DMS 273 (cell line): ENCODE measurements around the gene TM2D3.
A peak's percentile ranks its signal among the peaks of the same experiment; 100 is the strongest.
"Not testable (repeated sequence)": the region's sequence is repeated elsewhere in the genome, so short reads cannot be mapped to it uniquely, and the experiment has no call there.

ENCODE experiments used
- DNase-seq: peaks from one replicate; lab custom pipeline; 2025; ENCODE audit not compliant: unreplicated experiment; lab: John Stamatoyannopoulos, UW

Gene TM2D3

DNA sequence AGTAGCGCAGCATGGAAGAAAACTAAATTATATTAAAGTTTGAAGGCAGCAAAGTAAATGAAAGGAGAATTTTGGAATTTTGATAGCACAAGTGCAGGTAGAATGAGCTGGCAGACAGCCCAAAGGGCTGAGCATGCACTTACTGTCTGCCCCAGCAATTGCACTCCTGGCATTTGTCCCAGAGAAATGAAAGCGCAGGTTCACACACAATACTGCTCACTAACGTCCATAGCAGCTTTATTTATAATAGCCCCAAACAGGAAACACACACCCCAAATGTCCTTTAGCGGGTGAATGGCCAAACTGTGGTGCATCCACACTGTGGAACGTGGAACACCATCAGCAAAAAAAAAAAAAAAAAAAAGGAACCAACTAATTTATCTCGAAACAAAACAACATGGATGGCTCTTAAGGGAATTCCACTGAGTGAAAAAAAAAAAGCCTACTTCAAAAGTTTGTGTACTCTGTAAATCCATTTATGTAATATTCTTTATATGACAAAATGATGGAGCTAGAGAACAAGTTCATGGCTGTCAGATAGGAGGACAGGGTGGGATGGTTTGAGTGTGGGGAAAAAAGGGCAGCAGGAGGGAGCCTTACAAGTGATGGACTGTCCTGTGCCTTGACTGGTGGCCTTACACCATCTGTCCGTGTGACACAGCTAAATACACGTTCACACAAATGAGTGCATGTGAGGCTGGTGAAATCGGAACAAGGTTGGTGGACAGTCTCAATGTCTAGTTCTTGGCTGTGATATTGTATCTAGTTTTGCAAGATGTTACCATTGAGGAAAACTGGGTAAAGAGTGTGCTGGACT lies 6.0 kb upstream of the TM2D3 start:
- peak; percentile 55 for DNase-seq

GRCh38 chr15:101657171-101657570 lies 5.0 kb upstream of the TM2D3 start:
- no peak for DNase-seq

GRCh38 chr15:101654624-101655337 lies 2.6 kb upstream of the TM2D3 start:
- DNase-seq, result not testable (repeated sequence)

GRCh38 chr15:101654171-101654570 lies 2.0 kb upstream of the TM2D3 start:
- DNase-seq, result no peak

DNA sequence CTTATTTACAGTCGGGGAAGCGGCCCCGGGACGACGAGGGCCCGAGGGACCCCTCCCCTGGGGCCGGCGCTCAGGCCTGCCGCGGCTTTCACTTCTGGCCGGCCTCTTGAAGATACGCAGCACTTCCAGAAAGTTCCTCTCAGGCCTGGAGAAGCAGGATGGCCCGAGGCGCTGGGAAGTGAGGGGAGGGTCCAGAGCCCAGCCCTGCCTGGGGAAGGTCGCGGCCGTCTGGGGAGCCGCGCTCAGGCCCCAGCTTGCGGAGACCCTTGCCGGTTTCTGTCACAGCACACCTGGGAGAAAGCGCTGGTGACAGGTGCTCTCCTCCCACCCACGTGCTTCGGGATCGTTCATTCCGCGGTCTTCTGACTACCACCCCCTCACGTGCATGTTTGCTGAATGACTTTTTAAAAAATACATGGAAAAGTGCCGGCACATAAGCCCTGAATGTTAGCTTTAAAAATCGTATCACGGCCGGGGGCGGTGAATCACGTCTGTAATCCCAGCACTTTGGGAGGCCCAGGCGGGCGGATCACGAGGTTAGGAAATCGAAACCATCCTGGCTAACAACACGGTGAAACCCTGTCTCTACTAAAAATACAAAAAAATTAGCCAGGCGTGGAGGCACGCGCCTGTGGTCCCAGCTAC lies 727 bp upstream of the TM2D3 start:
- no peak for DNase-seq

- peak; percentile 67 for DNase-seq
Measured at GRCh38 chr15:101651554-101652097, 555 bp downstream of the TM2D3 start.

DNA sequence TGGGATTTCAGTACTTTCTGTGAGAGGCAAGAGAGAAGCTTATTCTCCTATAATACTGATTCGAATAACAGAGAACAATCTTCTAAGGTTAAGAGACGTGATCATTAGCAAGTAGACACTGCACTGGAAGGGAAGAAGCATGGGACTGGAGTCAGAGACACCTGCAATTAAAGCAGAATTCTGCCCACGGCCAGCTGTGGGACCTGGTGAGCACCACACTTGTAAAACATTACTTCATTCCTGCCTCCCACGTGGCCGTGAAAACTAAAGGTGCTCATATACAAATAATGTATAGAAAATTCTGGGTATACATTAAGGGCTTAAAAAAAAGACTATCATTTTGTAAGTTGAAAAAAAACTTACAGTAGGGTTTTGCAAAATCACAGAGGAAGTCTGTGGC lies 2.0 kb downstream of the TM2D3 start:
- no peak for DNase-seq

GRCh38 chr15:101648356-101648755 lies 3.8 kb downstream of the TM2D3 start:
- no peak for DNase-seq

- peak; percentile 35 for DNase-seq
Measured at GRCh38 chr15:101647251-101647650, 4.9 kb downstream of the TM2D3 start.

DNA sequence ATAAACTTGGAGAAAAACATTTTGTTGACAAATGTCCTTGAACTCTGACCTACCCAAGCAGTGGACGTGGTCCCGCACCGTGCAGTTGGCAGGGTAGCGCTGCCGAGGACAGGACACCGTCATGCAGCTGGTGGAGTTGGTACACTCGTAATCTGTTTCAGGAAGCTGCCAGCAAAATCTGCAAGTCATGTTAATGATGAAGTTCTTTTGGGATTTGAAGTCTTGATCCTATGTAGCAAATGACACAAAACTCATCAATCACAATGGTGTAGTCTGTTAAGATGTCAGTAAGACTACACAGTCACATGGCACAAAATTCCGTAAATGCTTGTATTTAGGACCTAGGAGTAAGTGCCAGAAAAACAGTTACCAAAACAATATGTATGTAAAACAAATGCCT lies 5.5 kb downstream of the TM2D3 start:
- no peak for DNase-seq

DNA sequence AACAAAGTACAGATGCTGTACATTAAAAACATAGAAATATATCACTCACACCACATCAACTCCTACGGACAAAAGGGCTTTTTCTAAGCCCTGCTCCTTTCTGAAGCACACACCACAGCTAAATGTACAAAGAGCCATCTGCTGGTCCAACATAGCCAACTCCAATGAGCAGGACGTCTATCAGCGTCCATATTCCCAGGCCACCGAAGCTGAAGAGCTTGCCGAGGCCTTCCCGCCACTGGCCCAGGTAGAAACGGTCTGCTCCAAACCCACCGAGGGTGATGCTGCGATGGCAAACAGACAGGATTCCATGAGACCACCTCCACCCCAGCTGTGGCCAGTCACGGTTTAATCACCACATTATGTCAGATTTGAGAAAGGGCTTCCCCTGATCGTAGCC lies 9.8 kb downstream of the TM2D3 start:
- DNase-seq, result no peak

GRCh38 chr15:101641894-101642293 lies 10.3 kb downstream of the TM2D3 start:
- DNase-seq, result no peak

- DNase-seq, result peak; percentile 58
Measured at GRCh38 chr15:101641129-101641764, 10.9 kb downstream of the TM2D3 start.

- DNase-seq, result no peak
Measured at GRCh38 chr15:101639667-101640066, 12.5 kb downstream of the TM2D3 start.

DNA sequence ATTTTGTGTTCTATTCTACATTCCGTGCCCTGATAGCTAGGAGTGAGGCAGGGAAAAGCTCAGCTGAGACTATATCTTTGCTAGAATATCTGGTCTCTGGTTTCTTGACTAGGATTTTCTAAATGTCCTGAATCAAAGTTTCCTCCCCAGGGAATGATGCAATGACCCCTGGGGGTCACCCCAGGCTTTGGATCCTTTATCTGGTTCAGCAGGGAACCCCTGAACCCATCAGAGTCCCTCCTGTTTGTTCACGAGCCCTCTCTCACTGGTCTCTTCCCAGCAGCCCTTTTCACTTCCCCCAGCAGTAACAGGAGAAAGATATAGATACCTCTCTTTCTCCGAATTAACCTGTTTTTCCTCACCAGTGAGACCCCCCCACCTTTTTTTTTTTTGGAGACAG lies 14.3 kb downstream of the TM2D3 start:
- no peak for DNase-seq

DNA sequence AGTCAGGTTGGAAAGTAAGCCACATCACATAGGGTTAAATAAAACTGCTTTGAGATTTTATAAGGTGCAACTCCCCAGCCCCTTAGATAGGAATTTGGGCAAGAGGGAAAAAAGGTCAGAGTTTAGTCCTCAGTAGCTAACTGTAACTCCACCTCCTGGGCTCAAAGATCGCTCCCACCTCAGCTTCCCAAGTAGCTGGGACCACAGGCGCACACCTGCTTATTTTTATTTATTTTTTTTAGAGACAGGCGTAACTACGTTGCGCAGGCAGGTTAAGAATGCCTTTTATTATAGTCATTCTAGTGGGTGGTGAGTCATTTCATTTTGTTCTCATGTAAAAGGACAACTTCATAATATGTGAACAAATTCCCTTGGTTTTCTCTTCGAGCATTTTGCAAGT lies 14.7 kb downstream of the TM2D3 start:
- DNase-seq, result no peak

- DNase-seq, result no peak
Measured at GRCh38 chr15:101637038-101637437, 15.1 kb downstream of the TM2D3 start.

- DNase-seq, result peak; percentile 15
Measured at GRCh38 chr15:101635944-101636727, 16.0 kb downstream of the TM2D3 start.

- no peak for DNase-seq
Measured at GRCh38 chr15:101633356-101633755, 18.8 kb downstream of the TM2D3 start.

DNA sequence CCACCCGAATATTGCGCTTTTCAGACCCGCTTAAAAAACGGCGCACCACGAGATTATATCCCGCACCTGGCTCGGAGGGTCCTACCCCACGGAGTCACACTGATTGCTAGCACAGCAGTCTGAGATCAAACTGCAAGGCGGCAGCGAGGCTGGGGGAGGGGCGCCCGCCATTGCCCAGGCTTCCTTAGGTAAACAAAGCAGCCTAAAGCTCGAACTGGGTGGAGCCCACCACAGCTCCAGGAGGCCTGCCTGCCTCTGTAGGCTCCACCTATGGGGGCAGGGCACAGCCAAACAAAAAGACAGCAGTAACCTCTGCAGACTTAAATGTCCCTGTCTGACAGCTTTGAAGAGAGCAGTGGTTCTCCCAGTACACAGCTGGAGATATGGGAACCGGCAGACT lies 25.5 kb downstream of the TM2D3 start:
- DNase-seq, result not testable (repeated sequence)
